OCI-LY3 (cell line): Measurements from ENCODE around the gene KRTAP10-2.
"Not testable (repeated sequence)": the region's sequence is repeated elsewhere in the genome, so short reads cannot be mapped to it uniquely, and the experiment has no call there.

Experiments used
- CTCF ChIP-seq: fragments of 200-600, 300-600 bp; sonication (generic); IDR thresholded peaks from 2 replicates; pipeline ENCODE4 v1.5.1; 2014; ENCODE audit warnings: antibody characterized with exemption, low read length, low read depth
- EZH2phosphoT487 ChIP-seq: fragments of 200-600 bp; shearing (Covaris generic); IDR thresholded peaks from 2 replicates; pipeline ENCODE4 v1.6.1; 2018; ENCODE audit warnings: antibody characterized with exemption, mixed run types, low read depth

DNA sequence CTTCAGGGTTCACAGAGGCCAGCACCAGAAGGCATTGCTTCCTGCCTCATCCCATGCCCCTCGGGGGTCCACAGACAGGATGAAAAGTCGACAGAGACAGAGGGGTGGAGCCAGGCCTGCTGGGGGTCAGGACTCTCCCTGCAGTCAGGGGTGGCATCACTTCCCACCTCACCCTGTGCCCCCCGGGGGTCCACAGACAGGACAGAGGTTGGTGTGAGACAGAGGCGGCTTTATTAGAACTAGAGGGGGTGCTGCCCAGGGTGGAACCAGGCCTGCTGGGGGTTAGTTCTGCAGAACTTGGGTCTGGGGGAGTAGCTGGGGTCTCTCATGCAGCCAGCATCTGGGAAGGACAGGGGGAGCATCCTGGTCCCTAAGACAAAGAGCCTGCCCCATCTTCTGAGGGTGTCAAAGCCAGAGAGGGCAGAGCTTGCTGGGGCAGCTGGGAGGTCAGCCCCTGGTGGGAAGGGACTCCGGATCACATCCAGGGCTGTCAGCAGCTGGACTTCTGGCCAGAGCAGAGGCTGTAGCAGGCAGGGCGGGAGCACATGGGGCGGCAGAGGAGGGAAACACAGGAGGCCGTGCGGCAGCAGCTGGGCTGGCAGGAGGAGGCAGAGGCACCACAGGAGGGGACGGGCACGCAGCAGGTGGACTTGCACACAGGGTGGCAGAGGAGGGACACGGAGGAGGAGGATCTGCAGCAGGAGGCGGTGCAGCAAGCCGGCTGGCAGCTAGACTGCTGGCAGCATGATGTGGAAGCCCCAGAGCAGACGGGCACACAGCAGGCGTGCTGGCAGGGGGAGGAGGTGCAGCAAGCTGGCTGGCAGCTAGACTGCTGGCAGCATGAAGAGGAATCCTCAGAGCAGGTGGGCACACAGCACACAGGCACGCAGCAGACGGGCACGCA, 39.8 kb upstream of the KRTAP10-2 start:
- TF ChIP-seq CTCF, EZH2phosphoT487: not testable (repeated sequence)
